Hepatocyte (in vitro differentiated cells): Measurements from ENCODE around the gene SLC39A10.

Experiments used
- EZH2 ChIP-seq: fragments of 200-600 bp; sonication (generic); IDR thresholded peaks from 2 replicates; pipeline ENCODE4 v1.6.1; 2016; ENCODE audit warnings: antibody characterized with exemption, mild to moderate bottlenecking, borderline replicate concordance
- EZH2phosphoT487 ChIP-seq: fragments of 200-600 bp; sonication (generic); IDR thresholded peaks from one replicate; pipeline ENCODE4 v1.6.1; 2018; ENCODE audit warnings: antibody characterized with exemption, mild to moderate bottlenecking, low read depth, moderate library complexity; ENCODE audit not compliant: unreplicated experiment, severe bottlenecking
- TF ChIP-seq, protein P1 (sequence below): fragments of 200-600 bp; sonication (generic); IDR thresholded peaks from 2 replicates; pipeline ENCODE4 v1.5.1; 2016; ENCODE audit warnings: antibody characterized with exemption, mild to moderate bottlenecking; ENCODE audit not compliant: poor library complexity

DNA sequence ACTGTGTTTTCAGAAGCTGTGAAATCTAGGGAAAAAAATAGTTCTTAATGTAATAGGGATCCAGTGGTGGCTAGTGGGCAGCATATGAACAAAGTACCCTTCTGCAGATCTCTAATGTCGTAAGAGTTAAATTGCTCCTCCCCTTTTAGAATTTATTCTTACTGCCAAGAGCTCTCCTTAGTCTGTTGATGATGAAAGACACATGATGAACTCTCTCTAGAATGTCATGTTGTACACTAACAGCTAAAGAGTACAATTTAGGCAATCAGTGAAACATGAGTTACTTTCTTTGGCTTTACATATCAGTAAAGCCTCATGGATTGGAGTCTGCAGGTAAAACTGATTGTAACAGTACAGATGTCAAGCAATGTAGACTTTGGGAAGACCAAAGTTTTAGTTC, 84.2 kb downstream of the SLC39A10 start:
- TF ChIP-seq, protein P1, sequence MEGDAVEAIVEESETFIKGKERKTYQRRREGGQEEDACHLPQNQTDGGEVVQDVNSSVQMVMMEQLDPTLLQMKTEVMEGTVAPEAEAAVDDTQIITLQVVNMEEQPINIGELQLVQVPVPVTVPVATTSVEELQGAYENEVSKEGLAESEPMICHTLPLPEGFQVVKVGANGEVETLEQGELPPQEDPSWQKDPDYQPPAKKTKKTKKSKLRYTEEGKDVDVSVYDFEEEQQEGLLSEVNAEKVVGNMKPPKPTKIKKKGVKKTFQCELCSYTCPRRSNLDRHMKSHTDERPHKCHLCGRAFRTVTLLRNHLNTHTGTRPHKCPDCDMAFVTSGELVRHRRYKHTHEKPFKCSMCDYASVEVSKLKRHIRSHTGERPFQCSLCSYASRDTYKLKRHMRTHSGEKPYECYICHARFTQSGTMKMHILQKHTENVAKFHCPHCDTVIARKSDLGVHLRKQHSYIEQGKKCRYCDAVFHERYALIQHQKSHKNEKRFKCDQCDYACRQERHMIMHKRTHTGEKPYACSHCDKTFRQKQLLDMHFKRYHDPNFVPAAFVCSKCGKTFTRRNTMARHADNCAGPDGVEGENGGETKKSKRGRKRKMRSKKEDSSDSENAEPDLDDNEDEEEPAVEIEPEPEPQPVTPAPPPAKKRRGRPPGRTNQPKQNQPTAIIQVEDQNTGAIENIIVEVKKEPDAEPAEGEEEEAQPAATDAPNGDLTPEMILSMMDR, result no peak
- no peak for TF ChIP-seq EZH2phosphoT487
- no peak for TF ChIP-seq EZH2
